Neural crest cell (in vitro differentiated cells): Measurements from ENCODE around the gene TLCD1. TPM values are rescaled to one million over a fixed set of nuclear protein-coding genes. Genes with fewer than 3 reads are reported as not detected.

Experiments used
- DNase-seq: peaks from one replicate; pipeline ENCODE4 v3.0.0; 2021; ENCODE audit warnings: low read depth, mixed read lengths, low spot score
- H3K27ac Mint-ChIP-seq: one replicate; pipeline ENCODE4 v1.8.0; 2021; ENCODE audit warnings: mild to moderate bottlenecking, mixed read lengths; ENCODE audit not compliant: unreplicated experiment
- H3K27me3 Mint-ChIP-seq: 2 replicates; pipeline ENCODE4 v1.8.0; 2021; ENCODE audit warnings: low read depth, mild to moderate bottlenecking, mixed read lengths
- H3K36me3 Mint-ChIP-seq: 2 replicates; pipeline ENCODE4 v1.8.0; 2021; ENCODE audit warnings: low read depth, mild to moderate bottlenecking, mixed read lengths
- H3K4me1 Mint-ChIP-seq: 2 replicates; pipeline ENCODE4 v1.8.0; 2021; ENCODE audit warnings: mixed read lengths
- H3K4me3 Mint-ChIP-seq: one replicate; pipeline ENCODE4 v1.8.0; 2021; ENCODE audit warnings: mild to moderate bottlenecking, mixed read lengths
- H3K9me3 Mint-ChIP-seq: 2 replicates; pipeline ENCODE4 v1.8.0; 2021; ENCODE audit warnings: mixed read lengths
- CTCF ChIP-seq: fragments of 200-600 bp; sonication (generic); conservative IDR thresholded peaks from 2 replicates; pipeline ENCODE4 v1.5.0; 2021; ENCODE audit warnings: antibody characterized with exemption, mild to moderate bottlenecking
- total RNA-seq: library from RNA; stranded (reverse); gene quantifications from 2 replicates; pipeline ENCODE4 v1.2.1, GENCODE V29; 2021

TLCD1 gene
- total RNA-seq, 1 donor from 2014 or later, result 6.1 TPM

GRCh38 chr17:28718333-28719020 lies 7.6 kb downstream of the TLCD1 start:
- H3K4me1 Mint-ChIP-seq, result peaks cover 63% of the 10 kb centered on the region
- TF ChIP-seq CTCF, result no peak
- H3K36me3 Mint-ChIP-seq, result peaks cover 30% of the 10 kb centered on the region
- H3K9me3 Mint-ChIP-seq, result no peaks in the 10 kb centered on the region
- H3K4me3 Mint-ChIP-seq, result peak overlapping the region; percentile 87
- DNase-seq, result no peak
- H3K27ac Mint-ChIP-seq, result peak overlapping the region; percentile 98
- peaks cover 8% of the 10 kb centered on the region for H3K27me3 Mint-ChIP-seq

- peak; percentile 73 for DNase-seq
- Mint-ChIP-seq H3K27me3 (peaks cover 8% of the 10 kb centered on the region), H3K4me1 (peaks cover 60% of the 10 kb centered on the region)
Observed at GRCh38 chr17:28717578-28718332, 8.3 kb downstream of the TLCD1 start, which contains the start of gene RAB34. RAB34 (minus strand) TSS chr17:28717868; CDS start chr17:28717266, 602 bp downstream.

GRCh38 chr17:28716740-28717577 lies 9.1 kb downstream of the TLCD1 start:
- Mint-ChIP-seq H3K27me3 (peaks cover 8% of the 10 kb centered on the region), H3K9me3 (no peaks in the 10 kb centered on the region), H3K36me3 (peaks cover 33% of the 10 kb centered on the region), H3K4me1 (peaks cover 61% of the 10 kb centered on the region), H3K27ac (peak overlapping the region; percentile 93), H3K4me3 (peak overlapping the region; percentile 87)
- TF ChIP-seq CTCF, result no peak
- DNase-seq, result peak; percentile 32

More at GRCh38 chr17:28717578-28718332, 8.3 kb downstream of the TLCD1 start, which contains the start of gene RAB34:
- peak within 1 kb of the TSS; percentile 98 for H3K27ac Mint-ChIP-seq
- peak within 1 kb of the TSS; percentile 87 for H3K4me3 Mint-ChIP-seq
- peaks cover 30% of the 10 kb centered on the region for H3K36me3 Mint-ChIP-seq
- H3K9me3 Mint-ChIP-seq, result no peaks in the 10 kb centered on the region
- peak; percentile 60 for TF ChIP-seq CTCF

- H3K4me3 Mint-ChIP-seq, result peak overlapping the region; percentile 87
- no peak for TF ChIP-seq CTCF
- peaks cover 57% of the 10 kb centered on the region for H3K4me1 Mint-ChIP-seq
- H3K36me3 Mint-ChIP-seq, result peaks cover 21% of the 10 kb centered on the region
- peaks cover 8% of the 10 kb centered on the region for H3K27me3 Mint-ChIP-seq
- no peaks in the 10 kb centered on the region for H3K9me3 Mint-ChIP-seq
- H3K27ac Mint-ChIP-seq, result no peak overlapping the region
- no peak for DNase-seq
Observed at GRCh38 chr17:28715217-28715616, 10.8 kb downstream of the TLCD1 start.

- H3K4me3 Mint-ChIP-seq, result peak overlapping the region; percentile 87
- no peak for TF ChIP-seq CTCF
- H3K4me1 Mint-ChIP-seq, result peaks cover 48% of the 10 kb centered on the region
- no peaks in the 10 kb centered on the region for H3K9me3 Mint-ChIP-seq
- peaks cover under 1% of the 10 kb centered on the region for H3K27me3 Mint-ChIP-seq
- H3K36me3 Mint-ChIP-seq, result peaks cover 16% of the 10 kb centered on the region
- H3K27ac Mint-ChIP-seq, result peak overlapping the region; percentile 78
- DNase-seq, result no peak
Observed at GRCh38 chr17:28714281-28714680, 11.8 kb downstream of the TLCD1 start.
